ENCODE data around the gene SFMBT1.

DNA sequence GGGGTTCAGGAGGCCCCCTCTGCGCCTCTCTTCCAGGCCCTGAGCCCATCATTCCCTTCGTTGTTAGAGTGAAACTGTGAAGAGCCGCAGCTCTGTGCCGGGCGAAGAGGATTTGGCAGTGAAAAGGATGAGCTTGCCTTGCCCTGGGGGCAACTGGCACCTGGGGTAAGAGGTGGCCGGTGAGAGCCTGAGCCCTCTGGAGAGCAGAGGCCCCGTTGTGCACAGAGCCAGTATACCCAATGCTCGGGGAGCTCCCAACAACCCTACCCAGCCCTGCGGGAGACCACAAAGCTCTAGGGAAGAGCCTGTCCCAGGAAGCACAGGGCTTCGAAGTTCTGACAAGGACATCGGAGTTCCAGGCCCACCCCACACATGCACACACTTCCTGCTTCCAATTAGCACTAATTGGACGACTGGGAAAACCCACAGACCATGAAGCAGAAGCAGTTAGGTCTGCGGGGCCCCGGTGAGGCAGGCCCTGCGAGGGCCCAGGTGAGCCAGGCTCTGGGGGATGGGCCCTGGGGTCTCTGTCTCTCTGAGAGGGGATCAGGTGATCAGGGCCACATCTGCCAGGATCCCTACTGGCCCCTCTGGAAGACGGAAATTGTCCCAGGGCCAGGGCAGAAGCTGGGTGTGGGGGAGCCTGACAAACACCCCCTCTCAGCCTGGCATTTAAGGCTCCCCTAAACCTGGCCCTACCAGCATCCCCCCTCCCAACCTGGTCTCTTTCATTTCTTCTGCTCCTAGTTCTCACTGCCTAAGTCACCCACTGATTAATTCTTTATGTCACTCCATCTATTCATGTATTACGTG is 27.9 kb upstream of the SFMBT1 start:
- TF ChIP-seq, protein P1, sequence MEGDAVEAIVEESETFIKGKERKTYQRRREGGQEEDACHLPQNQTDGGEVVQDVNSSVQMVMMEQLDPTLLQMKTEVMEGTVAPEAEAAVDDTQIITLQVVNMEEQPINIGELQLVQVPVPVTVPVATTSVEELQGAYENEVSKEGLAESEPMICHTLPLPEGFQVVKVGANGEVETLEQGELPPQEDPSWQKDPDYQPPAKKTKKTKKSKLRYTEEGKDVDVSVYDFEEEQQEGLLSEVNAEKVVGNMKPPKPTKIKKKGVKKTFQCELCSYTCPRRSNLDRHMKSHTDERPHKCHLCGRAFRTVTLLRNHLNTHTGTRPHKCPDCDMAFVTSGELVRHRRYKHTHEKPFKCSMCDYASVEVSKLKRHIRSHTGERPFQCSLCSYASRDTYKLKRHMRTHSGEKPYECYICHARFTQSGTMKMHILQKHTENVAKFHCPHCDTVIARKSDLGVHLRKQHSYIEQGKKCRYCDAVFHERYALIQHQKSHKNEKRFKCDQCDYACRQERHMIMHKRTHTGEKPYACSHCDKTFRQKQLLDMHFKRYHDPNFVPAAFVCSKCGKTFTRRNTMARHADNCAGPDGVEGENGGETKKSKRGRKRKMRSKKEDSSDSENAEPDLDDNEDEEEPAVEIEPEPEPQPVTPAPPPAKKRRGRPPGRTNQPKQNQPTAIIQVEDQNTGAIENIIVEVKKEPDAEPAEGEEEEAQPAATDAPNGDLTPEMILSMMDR (IDR thresholded peaks at IDR 0.05; ENCODE audit: borderline replicate concordance, extremely low read depth, low read length, poor library complexity, severe bottlenecking) = no peak
- TF ChIP-seq EZH2 (IDR thresholded peaks at IDR 0.05; ENCODE audit: borderline replicate concordance, low read depth, low read length, severe bottlenecking) = no peak

Measured in DND-41 (cell line).